Activated CD8-positive, alpha-beta T cell treated with anti-CD3 and anti-CD28 coated beads, Interleukin-2, amount 10 ng/mL, durations not matched to agents 7 days and 5 days (primary cell): Measurements from ENCODE around the gene IMMP2L. TPM values are rescaled to one million over a fixed set of nuclear protein-coding genes. Genes with fewer than 3 reads are reported as not detected.

ENCODE experiments used
- ATAC-seq: fragments of 150-1000 bp; cut with Tn5 transposase; one replicate; pipeline ENCODE4 v1.10.0; 2021; ENCODE audit warnings: moderate library complexity
- CTCF ChIA-PET: fragments of 350-600 bp; sonication (Branson Sonifier 250); formaldehyde crosslinking; loops from one replicate; lab custom pipeline; 2021; ENCODE audit warnings: antibody characterized with exemption; lab: Charles Lee
- POLR2A ChIA-PET: fragments of 350-600 bp; sonication (Branson Sonifier 250); formaldehyde crosslinking; loops from one replicate; lab custom pipeline; 2021; ENCODE audit warnings: antibody characterized with exemption; lab: Charles Lee
- DNase-seq: peaks from one replicate; pipeline ENCODE4 v3.0.0-alpha.2; 2020
- H3K27ac Mint-ChIP-seq: one replicate; pipeline ENCODE4 v1.8.0; 2021; ENCODE audit warnings: mild to moderate bottlenecking, mixed read lengths
- H3K27me3 Mint-ChIP-seq: one replicate; pipeline ENCODE4 v1.8.0; 2021; ENCODE audit warnings: low read depth, mixed read lengths
- H3K36me3 Mint-ChIP-seq: one replicate; pipeline ENCODE4 v1.8.0; 2021; ENCODE audit warnings: low read depth, mixed read lengths
- H3K4me1 Mint-ChIP-seq: one replicate; pipeline ENCODE4 v1.8.0; 2021; ENCODE audit warnings: low read depth, mixed read lengths
- H3K4me3 Mint-ChIP-seq: one replicate; pipeline ENCODE4 v1.8.0; 2021; ENCODE audit warnings: mild to moderate bottlenecking, mixed read lengths
- H3K9me3 Mint-ChIP-seq: one replicate; pipeline ENCODE4 v1.8.0; 2022; ENCODE audit warnings: mixed read lengths; ENCODE audit not compliant: insufficient read depth
- total RNA-seq, 2 experiments: library from RNA; stranded (reverse); gene quantifications; one replicate each; pipeline ENCODE4 v1.2.3, GENCODE V29; 2021

The IMMP2L gene
- total RNA-seq, 2 experiments from 2014 or later: 7.1 to 9.7 TPM

- no peaks in the 10 kb centered on the region for H3K27me3 Mint-ChIP-seq
- H3K9me3 Mint-ChIP-seq: no peaks in the 10 kb centered on the region
- DNase-seq: no peak
- POLR2A ChIA-PET: no interaction called here
- CTCF ChIA-PET: no interaction called here
- H3K27ac Mint-ChIP-seq: no peak overlapping the region
- no peak for ATAC-seq
- no peak overlapping the region for H3K4me3 Mint-ChIP-seq
- no peaks in the 10 kb centered on the region for H3K36me3 Mint-ChIP-seq
- H3K4me1 Mint-ChIP-seq: peaks cover 10% of the 10 kb centered on the region
Observed at GRCh38 chr7:111173990-111174389, 388.3 kb downstream of the IMMP2L start.

GRCh38 chr7:111173528-111173927 is 388.8 kb downstream of the IMMP2L start:
- DNase-seq (no peak), ATAC-seq (no peak)
- H3K27ac Mint-ChIP-seq: no peak overlapping the region
- H3K4me3 Mint-ChIP-seq: no peak overlapping the region
- no peaks in the 10 kb centered on the region for H3K27me3 Mint-ChIP-seq
- H3K36me3 Mint-ChIP-seq: no peaks in the 10 kb centered on the region
- CTCF ChIA-PET: no interaction called here
- POLR2A ChIA-PET: no interaction called here
- peaks cover 10% of the 10 kb centered on the region for H3K4me1 Mint-ChIP-seq
- no peaks in the 10 kb centered on the region for H3K9me3 Mint-ChIP-seq

- Mint-ChIP-seq H3K4me1 (peaks cover 10% of the 10 kb centered on the region), H3K36me3 (no peaks in the 10 kb centered on the region), H3K27ac (no peak overlapping the region), H3K27me3 (no peaks in the 10 kb centered on the region), H3K4me3 (no peak overlapping the region), H3K9me3 (no peaks in the 10 kb centered on the region)
- DNase-seq: no peak
- ATAC-seq: no peak
- POLR2A ChIA-PET: no interaction called here
- CTCF ChIA-PET: no interaction called here
Observed at GRCh38 chr7:111172564-111173257, 389.6 kb downstream of the IMMP2L start.

- DNase-seq (no peak), ATAC-seq (no peak)
- POLR2A ChIA-PET: no interaction called here
- Mint-ChIP-seq H3K27me3 (no peaks in the 10 kb centered on the region), H3K36me3 (no peaks in the 10 kb centered on the region), H3K4me1 (no peaks in the 10 kb centered on the region), H3K9me3 (no peaks in the 10 kb centered on the region), H3K27ac (no peak overlapping the region), H3K4me3 (no peak overlapping the region)
- CTCF ChIA-PET: no interaction called here
Observed at GRCh38 chr7:111168182-111168581, 394.1 kb downstream of the IMMP2L start.

GRCh38 chr7:111164442-111164841 is 397.9 kb downstream of the IMMP2L start:
- POLR2A ChIA-PET: no interaction called here
- ATAC-seq: no peak
- CTCF ChIA-PET: no interaction called here

GRCh38 chr7:111162692-111163091 is 399.6 kb downstream of the IMMP2L start:
- no peaks in the 10 kb centered on the region for H3K9me3 Mint-ChIP-seq
- H3K4me3 Mint-ChIP-seq: no peak overlapping the region
- no peaks in the 10 kb centered on the region for H3K36me3 Mint-ChIP-seq
- POLR2A ChIA-PET: no interaction called here
- no peak for DNase-seq
- no peaks in the 10 kb centered on the region for H3K27me3 Mint-ChIP-seq
- ATAC-seq: no peak
- CTCF ChIA-PET: interaction anchor here (1.1 kb wide), 1 partner anchor 10 kb away, joined by 3 read pairs; no protein-coding TSS in a partner anchor
- no peak overlapping the region for H3K27ac Mint-ChIP-seq
- H3K4me1 Mint-ChIP-seq: no peaks in the 10 kb centered on the region

More at GRCh38 chr7:111164442-111164841, 397.9 kb downstream of the IMMP2L start:
- Mint-ChIP-seq H3K27me3 (no peaks in the 10 kb centered on the region), H3K9me3 (no peaks in the 10 kb centered on the region), H3K4me1 (no peaks in the 10 kb centered on the region), H3K27ac (no peak overlapping the region), H3K4me3 (no peak overlapping the region), H3K36me3 (no peaks in the 10 kb centered on the region)
- DNase-seq: no peak

- Mint-ChIP-seq H3K4me3 (no peak overlapping the region), H3K4me1 (no peaks in the 10 kb centered on the region), H3K9me3 (no peaks in the 10 kb centered on the region), H3K27ac (no peak overlapping the region), H3K27me3 (no peaks in the 10 kb centered on the region), H3K36me3 (no peaks in the 10 kb centered on the region)
- no peak for ATAC-seq
- CTCF ChIA-PET: no interaction called here
- POLR2A ChIA-PET: no interaction called here
- DNase-seq: no peak
Observed at GRCh38 chr7:111160297-111160696, 402.0 kb downstream of the IMMP2L start.

- no peaks in the 10 kb centered on the region for H3K9me3 Mint-ChIP-seq
- CTCF ChIA-PET: no interaction called here
- H3K4me3 Mint-ChIP-seq: no peak overlapping the region
- no peaks in the 10 kb centered on the region for H3K36me3 Mint-ChIP-seq
- no peaks in the 10 kb centered on the region for H3K27me3 Mint-ChIP-seq
- DNase-seq: no peak
- H3K27ac Mint-ChIP-seq: no peak overlapping the region
- POLR2A ChIA-PET: no interaction called here
- ATAC-seq: no peak
- H3K4me1 Mint-ChIP-seq: no peaks in the 10 kb centered on the region
Observed at GRCh38 chr7:111159426-111159825, 402.9 kb downstream of the IMMP2L start.

- POLR2A ChIA-PET: no interaction called here
- no peaks in the 10 kb centered on the region for H3K4me1 Mint-ChIP-seq
Observed at GRCh38 chr7:111150709-111151108, 411.6 kb downstream of the IMMP2L start.

GRCh38 chr7:111147708-111148533 is 414.4 kb downstream of the IMMP2L start:
- POLR2A ChIA-PET: no interaction called here
- ATAC-seq: no peak

More at GRCh38 chr7:111150709-111151108, 411.6 kb downstream of the IMMP2L start:
- Mint-ChIP-seq H3K4me3 (no peak overlapping the region), H3K27ac (no peak overlapping the region), H3K27me3 (no peaks in the 10 kb centered on the region), H3K36me3 (no peaks in the 10 kb centered on the region), H3K9me3 (no peaks in the 10 kb centered on the region)
- CTCF ChIA-PET: no interaction called here
- DNase-seq (no peak), ATAC-seq (no peak)

GRCh38 chr7:111146136-111146535 is 416.2 kb downstream of the IMMP2L start:
- Mint-ChIP-seq H3K4me3 (no peak overlapping the region), H3K9me3 (no peaks in the 10 kb centered on the region), H3K36me3 (no peaks in the 10 kb centered on the region), H3K27ac (no peak overlapping the region), H3K27me3 (no peaks in the 10 kb centered on the region), H3K4me1 (no peaks in the 10 kb centered on the region)
- ATAC-seq (no peak), DNase-seq (no peak)
- CTCF ChIA-PET: no interaction called here
- POLR2A ChIA-PET: no interaction called here

More at GRCh38 chr7:111147708-111148533, 414.4 kb downstream of the IMMP2L start:
- CTCF ChIA-PET: no interaction called here
- Mint-ChIP-seq H3K4me1 (no peaks in the 10 kb centered on the region), H3K4me3 (no peak overlapping the region), H3K27ac (no peak overlapping the region), H3K36me3 (no peaks in the 10 kb centered on the region), H3K27me3 (no peaks in the 10 kb centered on the region), H3K9me3 (no peaks in the 10 kb centered on the region)
- DNase-seq: no peak

GRCh38 chr7:111145472-111145871 is 416.8 kb downstream of the IMMP2L start:
- no peak overlapping the region for H3K4me3 Mint-ChIP-seq
- no peaks in the 10 kb centered on the region for H3K36me3 Mint-ChIP-seq
- ChIA-PET POLR2A (no interaction called here), CTCF (no interaction called here)
- H3K27ac Mint-ChIP-seq: no peak overlapping the region
- H3K27me3 Mint-ChIP-seq: no peaks in the 10 kb centered on the region
- DNase-seq (no peak), ATAC-seq (no peak)
- no peaks in the 10 kb centered on the region for H3K9me3 Mint-ChIP-seq
- no peaks in the 10 kb centered on the region for H3K4me1 Mint-ChIP-seq
